Liver (tissue), 3 donors: Measurements from ENCODE around the gene CFAP221.

Experiments
- EGR1 ChIP-seq, 2 donors: IDR thresholded peaks; 2 replicates each; pipeline ENCODE4 v1.6.1; 2016 to 2018; ENCODE audit warnings: antibody characterized with exemption in 2 of 2, low read depth in 2 of 2
- FOXA2 ChIP-seq: IDR thresholded peaks from 2 replicates; pipeline ENCODE4 v1.6.1; 2016; ENCODE audit warnings: antibody characterized with exemption
- GABPA ChIP-seq, 2 donors: IDR thresholded peaks in 1 of 2; conservative IDR thresholded peaks in 1 of 2; 2 replicates each; pipeline ENCODE4 v1.6.1; 2016; ENCODE audit warnings: antibody characterized with exemption in 2 of 2, mild to moderate bottlenecking in 1 of 2, moderate library complexity in 1 of 2
- JUND ChIP-seq, 2 donors: IDR thresholded peaks; 2 replicates each; pipeline ENCODE4 v1.6.1; 2016; ENCODE audit warnings: antibody characterized with exemption in 2 of 2
- RAD21 ChIP-seq, 2 donors: IDR thresholded peaks; 2 replicates each; pipeline ENCODE4 v1.6.1; 2016; ENCODE audit warnings: antibody characterized with exemption in 2 of 2, mild to moderate bottlenecking in 2 of 2
- SP1 ChIP-seq: IDR thresholded peaks from 2 replicates; pipeline ENCODE4 v1.6.1; 2018; ENCODE audit warnings: antibody characterized with exemption, mild to moderate bottlenecking
- TAF1 ChIP-seq: conservative IDR thresholded peaks from 2 replicates; pipeline ENCODE4 v1.6.1; 2016; ENCODE audit warnings: antibody characterized with exemption, mild to moderate bottlenecking
- YY1 ChIP-seq: IDR thresholded peaks from 2 replicates; pipeline ENCODE4 v1.6.1; 2016; ENCODE audit warnings: antibody characterized with exemption, mild to moderate bottlenecking
- TF ChIP-seq, protein P1 (sequence below): fragments of 150-350 bp; IDR thresholded peaks from 2 replicates; pipeline ENCODE4 v1.5.1; 2017; ENCODE audit warnings: improper control_type of control experiment, low read depth, low read length; ENCODE audit not compliant: missing input control
- TF ChIP-seq, protein P2 (sequence below): IDR thresholded peaks from 2 replicates; pipeline ENCODE4 v1.6.1; 2016; ENCODE audit warnings: antibody characterized with exemption
- TF ChIP-seq, protein P3 (sequence below): IDR thresholded peaks from 2 replicates; pipeline ENCODE4 v1.6.1; 2016; ENCODE audit warnings: antibody characterized with exemption, mild to moderate bottlenecking
- TF ChIP-seq, protein P4 (sequence below): IDR thresholded peaks from 2 replicates; pipeline ENCODE4 v1.6.1; 2016; ENCODE audit warnings: antibody characterized with exemption
- TF ChIP-seq, protein P5 (sequence below): IDR thresholded peaks from 2 replicates; pipeline ENCODE4 v1.6.1; 2016; ENCODE audit warnings: antibody characterized with exemption
- donor health status: healthy.
- donor health status: healthy.

DNA sequence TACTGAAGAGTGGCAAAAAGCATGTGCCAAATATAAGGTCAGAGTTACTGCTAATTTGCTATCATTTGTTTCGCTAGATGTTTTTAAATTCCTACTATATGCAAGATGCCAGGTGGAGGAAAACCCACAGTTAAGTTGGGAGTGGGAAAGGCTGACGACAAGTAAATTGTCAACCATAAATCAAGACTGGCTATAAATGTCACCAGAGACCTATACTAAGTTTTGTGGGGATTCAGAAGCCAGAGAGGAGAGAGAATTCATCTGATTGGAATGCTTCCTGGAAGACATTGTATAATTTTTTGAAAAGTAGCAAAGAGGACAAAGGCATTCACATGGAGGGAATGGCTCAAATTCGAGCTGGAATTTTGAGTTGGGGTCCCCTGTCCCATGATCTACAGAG is 64.3 kb downstream of the CFAP221 start:
- TF ChIP-seq, protein P1, sequence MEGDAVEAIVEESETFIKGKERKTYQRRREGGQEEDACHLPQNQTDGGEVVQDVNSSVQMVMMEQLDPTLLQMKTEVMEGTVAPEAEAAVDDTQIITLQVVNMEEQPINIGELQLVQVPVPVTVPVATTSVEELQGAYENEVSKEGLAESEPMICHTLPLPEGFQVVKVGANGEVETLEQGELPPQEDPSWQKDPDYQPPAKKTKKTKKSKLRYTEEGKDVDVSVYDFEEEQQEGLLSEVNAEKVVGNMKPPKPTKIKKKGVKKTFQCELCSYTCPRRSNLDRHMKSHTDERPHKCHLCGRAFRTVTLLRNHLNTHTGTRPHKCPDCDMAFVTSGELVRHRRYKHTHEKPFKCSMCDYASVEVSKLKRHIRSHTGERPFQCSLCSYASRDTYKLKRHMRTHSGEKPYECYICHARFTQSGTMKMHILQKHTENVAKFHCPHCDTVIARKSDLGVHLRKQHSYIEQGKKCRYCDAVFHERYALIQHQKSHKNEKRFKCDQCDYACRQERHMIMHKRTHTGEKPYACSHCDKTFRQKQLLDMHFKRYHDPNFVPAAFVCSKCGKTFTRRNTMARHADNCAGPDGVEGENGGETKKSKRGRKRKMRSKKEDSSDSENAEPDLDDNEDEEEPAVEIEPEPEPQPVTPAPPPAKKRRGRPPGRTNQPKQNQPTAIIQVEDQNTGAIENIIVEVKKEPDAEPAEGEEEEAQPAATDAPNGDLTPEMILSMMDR: no peak
- TF ChIP-seq TAF1 (no peak), JUND (IDR thresholded peaks at IDR 0.05) (no peak), GABPA (IDR thresholded peaks at IDR 0.05 in 1 of 2, conservative IDR thresholded peaks at IDR 0.05 in 1 of 2) (no peak), YY1 (no peak), RAD21 (IDR thresholded peaks at IDR 0.05) (no peak), EGR1 (IDR thresholded peaks at IDR 0.05; ENCODE audit: low read depth in 2 of 2) (no peak), SP1 (no peak), FOXA2 (no peak)
- TF ChIP-seq, protein P2, sequence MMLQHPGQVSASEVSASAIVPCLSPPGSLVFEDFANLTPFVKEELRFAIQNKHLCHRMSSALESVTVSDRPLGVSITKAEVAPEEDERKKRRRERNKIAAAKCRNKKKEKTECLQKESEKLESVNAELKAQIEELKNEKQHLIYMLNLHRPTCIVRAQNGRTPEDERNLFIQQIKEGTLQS: no peak
- TF ChIP-seq, protein P3, sequence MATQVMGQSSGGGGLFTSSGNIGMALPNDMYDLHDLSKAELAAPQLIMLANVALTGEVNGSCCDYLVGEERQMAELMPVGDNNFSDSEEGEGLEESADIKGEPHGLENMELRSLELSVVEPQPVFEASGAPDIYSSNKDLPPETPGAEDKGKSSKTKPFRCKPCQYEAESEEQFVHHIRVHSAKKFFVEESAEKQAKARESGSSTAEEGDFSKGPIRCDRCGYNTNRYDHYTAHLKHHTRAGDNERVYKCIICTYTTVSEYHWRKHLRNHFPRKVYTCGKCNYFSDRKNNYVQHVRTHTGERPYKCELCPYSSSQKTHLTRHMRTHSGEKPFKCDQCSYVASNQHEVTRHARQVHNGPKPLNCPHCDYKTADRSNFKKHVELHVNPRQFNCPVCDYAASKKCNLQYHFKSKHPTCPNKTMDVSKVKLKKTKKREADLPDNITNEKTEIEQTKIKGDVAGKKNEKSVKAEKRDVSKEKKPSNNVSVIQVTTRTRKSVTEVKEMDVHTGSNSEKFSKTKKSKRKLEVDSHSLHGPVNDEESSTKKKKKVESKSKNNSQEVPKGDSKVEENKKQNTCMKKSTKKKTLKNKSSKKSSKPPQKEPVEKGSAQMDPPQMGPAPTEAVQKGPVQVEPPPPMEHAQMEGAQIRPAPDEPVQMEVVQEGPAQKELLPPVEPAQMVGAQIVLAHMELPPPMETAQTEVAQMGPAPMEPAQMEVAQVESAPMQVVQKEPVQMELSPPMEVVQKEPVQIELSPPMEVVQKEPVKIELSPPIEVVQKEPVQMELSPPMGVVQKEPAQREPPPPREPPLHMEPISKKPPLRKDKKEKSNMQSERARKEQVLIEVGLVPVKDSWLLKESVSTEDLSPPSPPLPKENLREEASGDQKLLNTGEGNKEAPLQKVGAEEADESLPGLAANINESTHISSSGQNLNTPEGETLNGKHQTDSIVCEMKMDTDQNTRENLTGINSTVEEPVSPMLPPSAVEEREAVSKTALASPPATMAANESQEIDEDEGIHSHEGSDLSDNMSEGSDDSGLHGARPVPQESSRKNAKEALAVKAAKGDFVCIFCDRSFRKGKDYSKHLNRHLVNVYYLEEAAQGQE: no peak
- TF ChIP-seq, protein P4, sequence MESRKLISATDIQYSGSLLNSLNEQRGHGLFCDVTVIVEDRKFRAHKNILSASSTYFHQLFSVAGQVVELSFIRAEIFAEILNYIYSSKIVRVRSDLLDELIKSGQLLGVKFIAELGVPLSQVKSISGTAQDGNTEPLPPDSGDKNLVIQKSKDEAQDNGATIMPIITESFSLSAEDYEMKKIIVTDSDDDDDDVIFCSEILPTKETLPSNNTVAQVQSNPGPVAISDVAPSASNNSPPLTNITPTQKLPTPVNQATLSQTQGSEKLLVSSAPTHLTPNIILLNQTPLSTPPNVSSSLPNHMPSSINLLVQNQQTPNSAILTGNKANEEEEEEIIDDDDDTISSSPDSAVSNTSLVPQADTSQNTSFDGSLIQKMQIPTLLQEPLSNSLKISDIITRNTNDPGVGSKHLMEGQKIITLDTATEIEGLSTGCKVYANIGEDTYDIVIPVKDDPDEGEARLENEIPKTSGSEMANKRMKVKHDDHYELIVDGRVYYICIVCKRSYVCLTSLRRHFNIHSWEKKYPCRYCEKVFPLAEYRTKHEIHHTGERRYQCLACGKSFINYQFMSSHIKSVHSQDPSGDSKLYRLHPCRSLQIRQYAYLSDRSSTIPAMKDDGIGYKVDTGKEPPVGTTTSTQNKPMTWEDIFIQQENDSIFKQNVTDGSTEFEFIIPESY: no peak
- TF ChIP-seq, protein P5, sequence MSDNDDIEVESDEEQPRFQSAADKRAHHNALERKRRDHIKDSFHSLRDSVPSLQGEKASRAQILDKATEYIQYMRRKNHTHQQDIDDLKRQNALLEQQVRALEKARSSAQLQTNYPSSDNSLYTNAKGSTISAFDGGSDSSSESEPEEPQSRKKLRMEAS: no peak
